Retina (tissue), 1 donor: Measurements from ENCODE around the gene XKR7.
"Not testable (repeated sequence)": the region's sequence is repeated elsewhere in the genome, so short reads cannot be mapped to it uniquely, and the experiment has no call there.

Experiments used
- DNase-seq: peaks from one replicate; pipeline ENCODE4 v3.0.0-alpha.2; 2016

XKR7 gene

GRCh38 chr20:31967830-31968249 is at the start of gene XKR7:
TSS of gene XKR7 (plus strand) at chr20:31968151. CDS start at chr20:31968176, 25 bp downstream.
- no peak for DNase-seq

GRCh38 chr20:31918466-31919105 is 49.4 kb upstream of the XKR7 start:
- DNase-seq: no peak

GRCh38 chr20:31919410-31920155 is 48.4 kb upstream of the XKR7 start:
- no peak for DNase-seq

- DNase-seq: no peak
Measured at GRCh38 chr20:31920275-31920855, 47.6 kb upstream of the XKR7 start.

- DNase-seq: not testable (repeated sequence)
Measured at GRCh38 chr20:31921480-31921879, 46.5 kb upstream of the XKR7 start.

- no peak for DNase-seq
Measured at GRCh38 chr20:31922181-31922580, 45.8 kb upstream of the XKR7 start.

GRCh38 chr20:31922588-31922987 is 45.4 kb upstream of the XKR7 start:
- DNase-seq: no peak

- peak; percentile 5 for DNase-seq
Measured at GRCh38 chr20:31923388-31924331, 44.3 kb upstream of the XKR7 start.

- no peak for DNase-seq
Measured at GRCh38 chr20:31924561-31924960, 43.4 kb upstream of the XKR7 start.

- DNase-seq: no peak
Measured at GRCh38 chr20:31925631-31926030, 42.3 kb upstream of the XKR7 start.

GRCh38 chr20:31926493-31926892 is 41.5 kb upstream of the XKR7 start:
- DNase-seq: no peak

GRCh38 chr20:31927627-31928159 is 40.3 kb upstream of the XKR7 start:
- DNase-seq: no peak

GRCh38 chr20:31929631-31930030 is 38.3 kb upstream of the XKR7 start:
- DNase-seq: not testable (repeated sequence)

GRCh38 chr20:31930779-31931178 is 37.2 kb upstream of the XKR7 start:
- DNase-seq: no peak

GRCh38 chr20:31933698-31934097 is 34.3 kb upstream of the XKR7 start:
- no peak for DNase-seq

- DNase-seq: no peak
Measured at GRCh38 chr20:31934491-31934890, 33.5 kb upstream of the XKR7 start.

GRCh38 chr20:31934968-31935764 is 32.8 kb upstream of the XKR7 start:
- DNase-seq: peak; percentile 18

GRCh38 chr20:31936420-31936819 is 31.5 kb upstream of the XKR7 start:
- DNase-seq: no peak

- DNase-seq: no peak
Measured at GRCh38 chr20:31937820-31938219, 30.1 kb upstream of the XKR7 start.

- DNase-seq: no peak
Measured at GRCh38 chr20:31939661-31940060, 28.3 kb upstream of the XKR7 start.

- no peak for DNase-seq
Measured at GRCh38 chr20:31943052-31943471, 24.9 kb upstream of the XKR7 start.

GRCh38 chr20:31945319-31945718 is 22.6 kb upstream of the XKR7 start:
- no peak for DNase-seq
